BE2C (cell line): ENCODE data around the gene CPB2.

Source experiments
- DNase-seq: peaks from one replicate; pipeline ENCODE4 v3.0.0-alpha.2; 2020
- H3K27me3 ChIP-seq: fragments of 250-450 bp; sonication (Bioruptor Pico); 2 replicates; pipeline ENCODE4 v1.5.1; 2020; ENCODE audit warnings: mild to moderate bottlenecking
- H3K36me3 ChIP-seq: fragments of 250-450 bp; sonication (Bioruptor Pico); 2 replicates; pipeline ENCODE4 v1.5.1; 2020; ENCODE audit warnings: mild to moderate bottlenecking
- H3K4me1 ChIP-seq: fragments of 250-450 bp; sonication (Bioruptor Pico); 2 replicates; pipeline ENCODE4 v1.5.1; 2020
- H3K4me3 ChIP-seq: 2 replicates; pipeline ENCODE4 v1.5.1; 2011; ENCODE audit warnings: low read depth, low read length
- H3K9me3 ChIP-seq: fragments of 250-450 bp; sonication (Bioruptor Pico); 2 replicates; pipeline ENCODE4 v1.5.1; 2020
- CTCF ChIP-seq: IDR thresholded peaks from 2 replicates; pipeline ENCODE4 v1.5.1; 2012; ENCODE audit warnings: mild to moderate bottlenecking, low read depth, low read length

CPB2 gene

GRCh38 chr13:46106839-46107371 is 2.1 kb upstream of the CPB2 start:
- no peaks in the 10 kb centered on the region for H3K9me3 ChIP-seq
- no peaks in the 10 kb centered on the region; the same call in 1 of the 2 replicates for H3K27me3 ChIP-seq
- no peak for DNase-seq
- no peaks in the 10 kb centered on the region for H3K36me3 ChIP-seq
- H3K4me3 ChIP-seq, result no peak overlapping the region
- TF ChIP-seq CTCF, result no peak
- H3K4me1 ChIP-seq, result no peaks in the 10 kb centered on the region

GRCh38 chr13:46103037-46103436 is 1.8 kb downstream of the CPB2 start:
- no peak for DNase-seq
- Histone ChIP-seq H3K36me3 (no peaks in the 10 kb centered on the region), H3K9me3 (no peaks in the 10 kb centered on the region), H3K4me1 (no peaks in the 10 kb centered on the region), H3K4me3 (no peak overlapping the region), H3K27me3 (no peaks in the 10 kb centered on the region)
- no peak for TF ChIP-seq CTCF

GRCh38 chr13:46102255-46102605 is 2.6 kb downstream of the CPB2 start:
- H3K36me3 ChIP-seq, result no peaks in the 10 kb centered on the region
- DNase-seq, result no peak
- H3K4me1 ChIP-seq, result no peaks in the 10 kb centered on the region
- no peak for TF ChIP-seq CTCF
- H3K4me3 ChIP-seq, result no peak overlapping the region
- no peaks in the 10 kb centered on the region for H3K9me3 ChIP-seq
- no peaks in the 10 kb centered on the region for H3K27me3 ChIP-seq

GRCh38 chr13:46101484-46102254 is 3.2 kb downstream of the CPB2 start:
- H3K9me3 ChIP-seq, result no peaks in the 10 kb centered on the region
- no peaks in the 10 kb centered on the region for H3K4me1 ChIP-seq
- no peak overlapping the region for H3K4me3 ChIP-seq
- TF ChIP-seq CTCF, result no peak
- H3K36me3 ChIP-seq, result no peaks in the 10 kb centered on the region
- H3K27me3 ChIP-seq, result no peaks in the 10 kb centered on the region
- no peak for DNase-seq

GRCh38 chr13:46101002-46101401 is 3.8 kb downstream of the CPB2 start:
- Histone ChIP-seq H3K4me1 (no peaks in the 10 kb centered on the region), H3K36me3 (no peaks in the 10 kb centered on the region), H3K9me3 (no peaks in the 10 kb centered on the region), H3K27me3 (no peaks in the 10 kb centered on the region), H3K4me3 (no peak overlapping the region)
- no peak for TF ChIP-seq CTCF
- DNase-seq, result no peak

- no peaks in the 10 kb centered on the region for H3K36me3 ChIP-seq
- no peak for TF ChIP-seq CTCF
- no peaks in the 10 kb centered on the region for H3K27me3 ChIP-seq
- H3K4me1 ChIP-seq, result no peaks in the 10 kb centered on the region
- H3K4me3 ChIP-seq, result no peak overlapping the region
- no peak for DNase-seq
- no peaks in the 10 kb centered on the region for H3K9me3 ChIP-seq
Observed at GRCh38 chr13:46100191-46100815, 4.5 kb downstream of the CPB2 start.
